CD4-positive, alpha-beta T cell (primary cell): ENCODE measurements around the gene C21orf58. TPM values are rescaled to one million over a fixed set of nuclear protein-coding genes. Genes with fewer than 3 reads are reported as not detected.

Experiments
- ATAC-seq: fragments of 200-7000 bp; cut with Tn5 transposase; one replicate; pipeline ENCODE4 v1.10.0; 2022; ENCODE audit warnings: mild to moderate bottlenecking; ENCODE audit not compliant: poor library complexity
- CTCF ChIA-PET: fragments of 350-600 bp; sonication (Branson Sonifier 250); formaldehyde crosslinking; loops from one replicate; lab custom pipeline; 2021; ENCODE audit warnings: antibody characterized with exemption, inconsistent platforms; lab: Charles Lee
- POLR2A ChIA-PET: fragments of 350-600 bp; sonication (Branson Sonifier 250); formaldehyde crosslinking; loops from one replicate; lab custom pipeline; 2021; ENCODE audit warnings: antibody characterized with exemption, inconsistent platforms; lab: Charles Lee
- DNase-seq, 14 experiments: peaks; one replicate each; pipeline ENCODE4 v3.0.0-alpha.2; 2013 to 2020; ENCODE audit warnings: mixed read lengths in 2 of 14
- H3K27ac ChIP-seq, 2 donors: one replicate each; pipeline versions ENCODE4 v1.5.1 to v1.7.0; 2013; ENCODE audit warnings: low read length in 2 of 2, low read depth in 1 of 2, mild to moderate bottlenecking in 1 of 2
- H3K27me3 ChIP-seq, 2 experiments: 1 replicate in 1 of 2; 2 replicates in 1 of 2; pipeline versions ENCODE4 v1.6.1 to v1.7.0; 2013; ENCODE audit warnings: low read length in 2 of 2, control low read depth in 1 of 2, mild to moderate bottlenecking in 1 of 2, moderate library complexity in 1 of 2; ENCODE audit not compliant: insufficient read depth in 2 of 2, control insufficient read depth in 1 of 2
- H3K36me3 ChIP-seq: one replicate; pipeline ENCODE4 v1.6.1; 2013; ENCODE audit warnings: low read length, control low read depth; ENCODE audit not compliant: insufficient read depth
- H3K4me1 ChIP-seq: one replicate; pipeline ENCODE4 v1.6.1; 2013; ENCODE audit warnings: low read length, control low read depth; ENCODE audit not compliant: insufficient read depth
- H3K4me3 ChIP-seq: one replicate; pipeline ENCODE4 v1.5.1; 2013; ENCODE audit warnings: mild to moderate bottlenecking, low read length, moderate library complexity
- H3K9me3 ChIP-seq, 2 experiments: 1 replicate in 1 of 2; 2 replicates in 1 of 2; pipeline versions ENCODE4 v1.6.1 to v1.7.0; 2013; ENCODE audit warnings: low read length in 2 of 2, mild to moderate bottlenecking in 2 of 2, control low read depth in 1 of 2, moderate library complexity in 1 of 2; ENCODE audit not compliant: control insufficient read depth in 1 of 2, insufficient read depth in 1 of 2
- H3K27ac Mint-ChIP-seq: one replicate; pipeline ENCODE4 v1.8.0; 2020; ENCODE audit warnings: mixed read lengths
- H3K27me3 Mint-ChIP-seq: one replicate; pipeline ENCODE4 v1.8.0; 2021; ENCODE audit warnings: mixed read lengths
- H3K36me3 Mint-ChIP-seq: one replicate; pipeline ENCODE4 v1.8.0; 2021; ENCODE audit warnings: low read depth, mixed read lengths
- H3K4me1 Mint-ChIP-seq: one replicate; pipeline ENCODE4 v1.8.0; 2021; ENCODE audit warnings: low read depth, mixed read lengths
- H3K4me3 Mint-ChIP-seq: one replicate; pipeline ENCODE4 v1.8.0; 2020; ENCODE audit warnings: mild to moderate bottlenecking, mixed read lengths
- H3K9me3 Mint-ChIP-seq: one replicate; pipeline ENCODE4 v1.8.0; 2020; ENCODE audit warnings: mixed read lengths
- intact Hi-C, 2 experiments: fragments of 100-400 bp; cut with DNase I in 1 of 2; cut with micrococcal nuclease in 1 of 2; formaldehyde crosslinking; loops; one replicate each; pipeline versions ENCODE4 v1.15.1 to v1.9.0; 2023 to 2025; cut with DNase I, micrococcal nuclease
- total RNA-seq, 174 experiments: library from RNA in 2 of 174; stranded (reverse) in 2 of 174; gene quantifications; one replicate each; pipeline ENCODE4 v1.2.3 and lab custom pipeline; 2021 to 2026
- TF ChIP-seq, protein P1 (sequence below): fragments of 200-600 bp; IDR thresholded peaks from one replicate; pipeline ENCODE4 v1.8.0; 2022; ENCODE audit warnings: antibody characterized with exemption, mild to moderate bottlenecking

The C21orf58 gene
- total RNA-seq, 2 experiments from 2014 or later: 2.0 to 2.8 TPM

DNA sequence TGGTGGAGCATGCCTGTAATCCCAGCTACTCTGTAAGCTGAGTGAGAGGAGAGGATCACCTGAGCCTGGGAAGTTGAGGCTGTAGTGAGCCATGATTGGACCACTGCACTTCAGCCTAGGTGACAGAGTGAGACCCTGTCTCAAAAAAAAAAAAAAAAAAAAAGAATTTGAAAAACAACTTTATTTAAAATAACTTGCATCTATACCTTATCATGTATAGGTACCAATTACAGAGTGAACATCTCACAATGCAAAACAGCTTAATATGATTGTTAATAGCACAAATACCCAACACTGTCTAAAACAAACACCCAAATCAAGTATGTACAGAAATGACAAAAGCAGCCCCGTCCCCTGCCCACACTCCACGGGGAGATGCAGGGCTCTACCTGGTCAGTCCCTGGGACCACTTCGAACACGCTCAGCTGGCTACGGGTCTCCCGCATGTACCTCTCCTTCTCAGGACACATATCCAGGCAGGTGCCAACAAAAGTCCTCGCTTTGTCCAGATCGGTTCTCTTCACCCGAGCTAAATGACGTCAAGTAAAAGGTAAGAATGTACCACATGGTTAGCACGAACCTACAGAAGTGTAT lies 48.8 kb downstream of the C21orf58 start:
- Histone ChIP-seq H3K36me3 (peaks cover 90% of the 10 kb centered on the region), H3K4me3 (no peak overlapping the region), H3K27me3 (no peaks in the 10 kb centered on the region), H3K27ac (no peak overlapping the region), H3K9me3 (no peaks in the 10 kb centered on the region), H3K4me1 (peaks cover 4% of the 10 kb centered on the region)
- ChIA-PET CTCF (no interaction called here), POLR2A (no interaction called here)
- Mint-ChIP-seq H3K27me3 (no peaks in the 10 kb centered on the region), H3K4me1 (peaks cover 7% of the 10 kb centered on the region), H3K9me3 (no peaks in the 10 kb centered on the region), H3K36me3 (peaks cover 79% of the 10 kb centered on the region), H3K27ac (no peak overlapping the region), H3K4me3 (no peak overlapping the region)
- intact Hi-C loops: no loop called here
- DNase-seq (no peak), ATAC-seq (no peak)
- TF ChIP-seq, protein P1, sequence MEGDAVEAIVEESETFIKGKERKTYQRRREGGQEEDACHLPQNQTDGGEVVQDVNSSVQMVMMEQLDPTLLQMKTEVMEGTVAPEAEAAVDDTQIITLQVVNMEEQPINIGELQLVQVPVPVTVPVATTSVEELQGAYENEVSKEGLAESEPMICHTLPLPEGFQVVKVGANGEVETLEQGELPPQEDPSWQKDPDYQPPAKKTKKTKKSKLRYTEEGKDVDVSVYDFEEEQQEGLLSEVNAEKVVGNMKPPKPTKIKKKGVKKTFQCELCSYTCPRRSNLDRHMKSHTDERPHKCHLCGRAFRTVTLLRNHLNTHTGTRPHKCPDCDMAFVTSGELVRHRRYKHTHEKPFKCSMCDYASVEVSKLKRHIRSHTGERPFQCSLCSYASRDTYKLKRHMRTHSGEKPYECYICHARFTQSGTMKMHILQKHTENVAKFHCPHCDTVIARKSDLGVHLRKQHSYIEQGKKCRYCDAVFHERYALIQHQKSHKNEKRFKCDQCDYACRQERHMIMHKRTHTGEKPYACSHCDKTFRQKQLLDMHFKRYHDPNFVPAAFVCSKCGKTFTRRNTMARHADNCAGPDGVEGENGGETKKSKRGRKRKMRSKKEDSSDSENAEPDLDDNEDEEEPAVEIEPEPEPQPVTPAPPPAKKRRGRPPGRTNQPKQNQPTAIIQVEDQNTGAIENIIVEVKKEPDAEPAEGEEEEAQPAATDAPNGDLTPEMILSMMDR: no peak

DNA sequence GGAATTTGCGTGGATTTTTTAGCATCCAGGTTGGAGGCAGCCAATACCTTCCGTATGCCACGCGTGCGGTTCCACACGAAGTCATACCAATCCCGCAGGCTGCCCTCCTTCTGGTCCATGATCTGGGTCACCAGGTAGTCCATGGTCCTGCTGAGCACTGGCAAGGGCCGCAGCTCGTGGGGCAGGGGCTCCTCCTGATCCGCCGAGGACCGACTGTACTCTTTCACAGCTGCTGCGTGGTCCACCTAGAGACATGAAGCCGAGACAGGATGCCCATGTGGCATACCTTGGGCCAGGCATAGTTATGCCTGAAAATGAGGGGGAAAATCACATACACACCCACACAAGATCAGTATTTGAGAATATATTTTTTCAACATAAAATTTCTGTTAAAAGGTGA lies 50.3 kb downstream of the C21orf58 start:
- H3K4me1 ChIP-seq: no peaks in the 10 kb centered on the region
- no peak overlapping the region for H3K27ac ChIP-seq
- no peak overlapping the region for H3K4me3 Mint-ChIP-seq
- intact Hi-C loops: no loop called here
- no peaks in the 10 kb centered on the region for H3K4me1 Mint-ChIP-seq
- H3K4me3 ChIP-seq: no peak overlapping the region
- peak overlapping the region; percentile 39 for H3K27ac Mint-ChIP-seq
- POLR2A ChIA-PET: no interaction called here
- DNase-seq (no peak), ATAC-seq (no peak)
- peaks cover 94% of the 10 kb centered on the region for H3K36me3 ChIP-seq
- TF ChIP-seq, protein P1: no peak
- peaks cover 78% of the 10 kb centered on the region for H3K36me3 Mint-ChIP-seq
- no peaks in the 10 kb centered on the region for H3K27me3 Mint-ChIP-seq
- no peaks in the 10 kb centered on the region for H3K9me3 Mint-ChIP-seq
- CTCF ChIA-PET: no interaction called here
- no peaks in the 10 kb centered on the region for H3K9me3 ChIP-seq
- H3K27me3 ChIP-seq: no peaks in the 10 kb centered on the region

DNA sequence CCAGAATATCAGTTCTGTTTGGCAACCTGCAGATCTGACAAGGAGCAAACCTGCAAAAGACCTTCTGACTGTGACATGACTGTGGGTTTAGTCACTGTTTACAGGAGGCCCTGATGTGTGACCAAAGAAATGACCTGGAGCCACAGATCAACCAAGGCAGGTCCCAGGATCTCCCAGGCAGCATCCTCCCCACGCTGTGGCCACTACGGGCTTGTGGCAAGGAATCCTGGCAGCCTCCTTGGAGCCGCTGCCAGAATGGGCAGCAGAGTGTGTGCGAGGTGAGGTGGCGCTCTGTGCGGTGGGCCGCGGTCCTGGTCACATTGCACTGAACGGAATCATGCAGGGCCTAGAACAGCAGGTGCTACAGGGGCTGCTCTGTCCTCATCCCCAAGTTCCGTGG lies 54.2 kb downstream of the C21orf58 start:
- no peak overlapping the region for H3K4me3 ChIP-seq
- no peak overlapping the region for H3K4me3 Mint-ChIP-seq
- H3K27me3 Mint-ChIP-seq: no peaks in the 10 kb centered on the region
- intact Hi-C loops: no loop called here
- no peaks in the 10 kb centered on the region for H3K9me3 Mint-ChIP-seq
- peaks cover 4% of the 10 kb centered on the region for H3K4me1 ChIP-seq
- DNase-seq (no peak), ATAC-seq (no peak)
- TF ChIP-seq, protein P1: no peak
- ChIA-PET POLR2A (no interaction called here), CTCF (no interaction called here)
- no peaks in the 10 kb centered on the region for H3K4me1 Mint-ChIP-seq
- no peaks in the 10 kb centered on the region for H3K27me3 ChIP-seq
- no peaks in the 10 kb centered on the region for H3K9me3 ChIP-seq
- peaks cover 93% of the 10 kb centered on the region for H3K36me3 ChIP-seq
- no peak overlapping the region for H3K27ac ChIP-seq
- no peak overlapping the region for H3K27ac Mint-ChIP-seq
- peaks cover 81% of the 10 kb centered on the region for H3K36me3 Mint-ChIP-seq
